Astrocyte of the cerebellum (primary cell): ENCODE measurements around the gene FKBP2.

Experiments used
- DNase-seq: peaks from one replicate; pipeline ENCODE4 v3.0.0-alpha.2; 2011; ENCODE audit warnings: low read depth
- H3K4me3 ChIP-seq: 2 replicates; pipeline ENCODE4 v1.5.1; 2011; ENCODE audit warnings: mild to moderate bottlenecking, low read depth, low read length, moderate library complexity
- in situ Hi-C: cut with HindIII; loops from 2 replicates; pipeline ENCODE4 v1.10.0; 2017; ENCODE audit warnings: low sequenced_read_pairs
- TF ChIP-seq, protein P1 (sequence below): IDR thresholded peaks from 2 replicates; pipeline ENCODE4 v1.5.1; 2012; ENCODE audit warnings: low read length, low read depth, moderate library complexity, mild to moderate bottlenecking; ENCODE audit errors: missing control alignments

Gene FKBP2

DNA sequence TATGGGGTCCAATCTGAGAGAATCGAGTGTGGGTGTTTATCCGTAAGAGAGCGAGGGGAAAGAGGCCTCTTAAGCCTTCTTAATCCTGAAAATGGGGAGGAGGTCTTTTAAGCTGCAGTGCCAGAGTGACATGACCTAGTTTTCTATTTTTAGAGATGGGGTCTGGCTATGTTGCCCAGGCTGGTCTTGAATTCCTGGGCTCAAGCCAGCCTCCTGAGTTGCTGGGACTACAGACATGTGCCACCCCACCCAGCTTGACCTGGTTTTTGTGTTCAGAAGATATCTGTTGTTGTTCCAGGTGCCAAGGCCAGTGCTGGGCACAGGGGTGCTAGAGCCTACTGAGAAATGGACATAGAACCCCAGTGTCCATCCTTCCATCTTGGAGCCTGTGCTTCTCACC is 42.2 kb downstream of the FKBP2 start:
- TF ChIP-seq, protein P1, sequence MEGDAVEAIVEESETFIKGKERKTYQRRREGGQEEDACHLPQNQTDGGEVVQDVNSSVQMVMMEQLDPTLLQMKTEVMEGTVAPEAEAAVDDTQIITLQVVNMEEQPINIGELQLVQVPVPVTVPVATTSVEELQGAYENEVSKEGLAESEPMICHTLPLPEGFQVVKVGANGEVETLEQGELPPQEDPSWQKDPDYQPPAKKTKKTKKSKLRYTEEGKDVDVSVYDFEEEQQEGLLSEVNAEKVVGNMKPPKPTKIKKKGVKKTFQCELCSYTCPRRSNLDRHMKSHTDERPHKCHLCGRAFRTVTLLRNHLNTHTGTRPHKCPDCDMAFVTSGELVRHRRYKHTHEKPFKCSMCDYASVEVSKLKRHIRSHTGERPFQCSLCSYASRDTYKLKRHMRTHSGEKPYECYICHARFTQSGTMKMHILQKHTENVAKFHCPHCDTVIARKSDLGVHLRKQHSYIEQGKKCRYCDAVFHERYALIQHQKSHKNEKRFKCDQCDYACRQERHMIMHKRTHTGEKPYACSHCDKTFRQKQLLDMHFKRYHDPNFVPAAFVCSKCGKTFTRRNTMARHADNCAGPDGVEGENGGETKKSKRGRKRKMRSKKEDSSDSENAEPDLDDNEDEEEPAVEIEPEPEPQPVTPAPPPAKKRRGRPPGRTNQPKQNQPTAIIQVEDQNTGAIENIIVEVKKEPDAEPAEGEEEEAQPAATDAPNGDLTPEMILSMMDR, result no peak
- H3K4me3 ChIP-seq, result no peak overlapping the region
- in situ Hi-C loops, result no loop called here
- no peak for DNase-seq

DNA sequence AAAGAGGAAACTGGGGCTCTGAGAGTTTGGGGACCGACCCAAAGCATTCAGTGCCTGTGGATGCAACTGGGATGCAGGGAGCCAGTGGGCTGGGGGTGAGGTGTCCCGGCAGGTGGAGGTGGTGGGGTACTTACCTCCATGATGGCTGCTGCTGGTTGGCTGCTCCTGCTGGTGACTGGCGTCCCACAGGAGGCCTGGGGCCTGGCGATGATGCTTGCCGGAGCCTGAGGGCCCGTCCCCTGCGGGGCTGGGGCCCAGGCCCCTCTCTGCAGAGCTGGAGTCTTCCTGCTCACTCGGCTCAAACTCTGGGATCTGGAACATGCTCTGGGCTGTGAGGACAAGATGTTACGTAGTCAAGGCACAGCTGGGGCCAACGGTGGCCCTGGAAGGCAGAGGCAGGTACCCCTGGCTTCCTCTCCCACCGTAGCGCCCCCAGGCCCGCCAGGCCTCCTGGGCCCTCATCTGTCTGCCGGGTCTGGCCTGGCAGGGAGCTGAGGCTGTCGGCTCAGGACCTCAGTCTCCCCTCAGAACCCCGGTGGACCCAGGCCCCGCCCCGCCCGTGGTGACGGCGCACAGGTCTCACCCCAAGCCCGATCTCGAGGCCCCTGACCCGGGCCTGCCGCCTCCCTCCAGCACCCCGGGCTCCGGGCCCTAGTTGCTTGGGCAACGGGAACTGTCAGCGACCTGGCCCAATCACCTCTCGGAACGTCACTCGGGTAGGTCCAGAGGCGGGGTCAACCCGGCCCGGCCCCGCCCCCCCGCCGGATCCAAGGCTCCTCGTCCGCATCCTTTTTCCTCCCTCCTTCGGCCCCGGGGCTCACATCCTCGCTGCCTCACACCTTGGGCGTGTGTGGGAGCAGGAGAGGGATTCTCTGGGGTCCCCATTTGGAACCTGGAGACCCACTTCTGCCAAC is 43.4 kb downstream of the FKBP2 start, which contains the start of gene BAD:
TSS of gene BAD (minus strand) at position 618 of the 914 bp plus-strand sequence. CDS start at position 321, 297 bp downstream.
- DNase-seq, result peak; percentile 70
- in situ Hi-C loops, result no loop called here
- peak within 1 kb of the TSS; percentile 74 for H3K4me3 ChIP-seq
- TF ChIP-seq, protein P1, result no peak

DNA sequence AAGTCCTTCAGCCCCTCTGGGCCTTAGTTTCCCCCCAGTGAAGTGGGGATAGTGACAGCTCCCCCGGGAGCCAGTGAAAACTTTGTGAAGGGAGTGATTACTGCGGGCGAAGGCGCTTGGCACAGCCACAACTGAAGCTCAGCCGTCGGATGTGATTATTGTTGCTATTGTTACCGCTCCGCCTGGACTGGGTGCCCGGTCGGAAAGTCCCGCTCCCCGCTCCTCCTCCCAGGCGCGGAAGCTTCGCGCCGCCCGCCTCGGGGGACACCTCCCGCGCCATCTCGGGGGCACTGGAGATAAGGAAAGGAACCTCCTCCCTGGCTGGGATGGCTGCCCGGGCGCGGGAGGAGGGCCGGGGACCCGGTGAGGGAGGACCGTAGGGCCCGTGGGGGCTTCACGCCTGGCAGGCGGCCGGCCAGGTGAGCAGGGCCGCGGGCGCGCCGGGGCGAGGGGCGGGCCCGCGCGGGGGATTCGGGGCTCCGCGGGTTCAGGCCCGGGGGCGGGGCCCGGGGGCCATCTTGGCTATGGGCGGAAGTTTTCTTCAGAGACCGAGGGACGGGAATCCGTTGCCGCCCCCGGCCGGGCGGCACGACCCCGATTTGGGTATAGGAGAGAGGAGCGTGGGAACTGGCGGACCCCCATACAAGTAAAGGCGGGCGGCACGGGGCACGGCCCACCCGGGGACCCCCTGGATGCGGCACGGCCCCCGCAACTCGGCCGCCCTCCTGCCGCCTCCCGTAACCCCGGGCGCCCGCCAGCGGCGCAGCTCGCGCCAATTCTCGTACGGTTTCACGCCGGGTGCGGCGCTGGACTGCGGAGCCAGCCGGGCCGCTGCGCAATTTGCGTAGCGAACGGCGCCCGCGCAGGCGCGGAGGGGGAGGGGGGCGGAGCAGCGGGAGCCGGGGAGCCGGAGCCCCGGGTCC is 44.3 kb downstream of the FKBP2 start, which contains the start of gene GPR137:
TSS of gene GPR137 (plus strand) at position 887 of the 923 bp plus-strand sequence. CDS start 677 bp downstream, outside the sequence.
- in situ Hi-C loops, result no loop called here
- H3K4me3 ChIP-seq, result peak within 1 kb of the TSS; percentile 74
- TF ChIP-seq, protein P1, result no peak
- no peak for DNase-seq

DNA sequence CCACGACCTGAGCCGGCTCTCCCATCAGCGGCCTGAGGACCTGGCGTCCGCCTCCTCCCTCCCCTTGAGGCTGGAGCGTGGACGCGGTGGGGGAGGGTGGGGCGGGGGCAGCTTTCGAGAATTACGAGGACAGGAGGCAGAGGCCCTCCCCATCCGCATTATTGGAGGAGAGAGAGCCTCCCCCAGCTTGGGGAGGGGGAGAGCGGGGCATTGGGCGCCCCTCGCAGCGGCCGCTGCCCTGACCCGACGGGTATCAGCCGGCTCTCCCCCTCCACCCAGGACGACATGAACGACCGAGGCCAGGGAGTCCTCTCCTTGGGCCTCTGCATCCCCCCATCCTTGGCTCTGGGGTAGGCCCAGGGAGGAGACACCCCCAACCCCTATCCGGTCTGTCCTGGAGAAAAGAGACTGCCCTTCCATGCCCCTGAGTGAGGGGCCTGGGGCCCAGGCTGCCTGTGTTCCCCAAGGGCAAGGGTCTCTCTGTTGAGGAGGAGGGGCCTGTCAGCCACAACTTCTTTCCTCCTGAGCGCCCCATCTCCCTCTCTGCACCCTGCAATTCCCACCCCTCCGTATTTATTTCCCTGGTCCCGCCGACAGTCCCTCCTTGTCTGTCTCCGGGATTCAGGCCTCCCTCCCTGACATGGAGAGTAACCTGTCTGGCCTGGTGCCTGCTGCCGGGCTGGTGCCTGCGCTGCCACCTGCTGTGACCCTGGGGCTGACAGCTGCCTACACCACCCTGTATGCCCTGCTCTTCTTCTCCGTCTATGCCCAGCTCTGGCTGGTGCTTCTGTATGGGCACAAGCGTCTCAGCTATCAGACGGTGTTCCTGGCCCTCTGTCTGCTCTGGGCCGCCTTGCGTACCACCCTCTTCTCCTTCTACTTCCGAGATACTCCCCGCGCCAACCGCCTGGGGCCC is 45.2 kb downstream of the FKBP2 start:
- in situ Hi-C loops, result no loop called here
- TF ChIP-seq, protein P1, result no peak
- DNase-seq, result no peak
- H3K4me3 ChIP-seq, result peak overlapping the region; percentile 74

DNA sequence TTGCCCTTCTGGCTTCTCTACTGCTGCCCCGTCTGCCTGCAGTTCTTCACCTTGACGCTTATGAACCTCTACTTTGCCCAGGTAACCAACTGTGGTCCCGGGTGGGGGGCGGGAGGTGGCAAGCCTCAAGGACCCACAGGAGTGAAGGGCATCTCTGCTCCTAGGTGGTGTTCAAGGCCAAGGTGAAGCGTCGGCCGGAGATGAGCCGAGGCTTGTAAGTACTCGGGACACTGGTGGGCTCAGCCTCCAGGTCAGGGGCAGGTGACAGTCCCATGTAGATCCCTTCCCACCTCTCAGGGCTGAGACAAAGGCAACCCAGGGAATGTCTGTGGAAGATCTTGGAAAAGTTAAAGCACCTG is 45.9 kb downstream of the FKBP2 start:
- no peak overlapping the region for H3K4me3 ChIP-seq
- DNase-seq, result no peak
- TF ChIP-seq, protein P1, result no peak
- in situ Hi-C loops, result no loop called here
